Stimulated activated naive CD8-positive, alpha-beta T cell treated with anti-CD3 and anti-CD28 coated beads, Interleukin-15, Interleukin-2, amounts not matched to agents 100 ng/mL and 50 ng/mL, for 24 hours (primary cell): ENCODE results near the gene TCF12.

Experiments used
- H3K27ac Mint-ChIP-seq: one replicate; pipeline ENCODE4 v1.8.0; 2021; ENCODE audit warnings: mild to moderate bottlenecking, mixed read lengths
- H3K27me3 Mint-ChIP-seq: one replicate; pipeline ENCODE4 v1.8.0; 2021; ENCODE audit warnings: mixed read lengths
- H3K36me3 Mint-ChIP-seq: one replicate; pipeline ENCODE4 v1.8.0; 2021; ENCODE audit warnings: low read depth, mixed read lengths
- H3K4me1 Mint-ChIP-seq: one replicate; pipeline ENCODE4 v1.8.0; 2021; ENCODE audit warnings: low read depth, mixed read lengths
- H3K4me3 Mint-ChIP-seq: one replicate; pipeline ENCODE4 v1.8.0; 2021; ENCODE audit warnings: mild to moderate bottlenecking, mixed read lengths
- H3K9me3 Mint-ChIP-seq: one replicate; pipeline ENCODE4 v1.8.0; 2021; ENCODE audit warnings: mixed read lengths

TCF12 gene

GRCh38 chr15:56918046-56918938, at the start of gene TCF12:
Gene TCF12 (plus strand): TSS chr15:56918644. CDS start chr15:56919914, 1,270 bp downstream.
- no peaks in the 10 kb centered on the region for H3K9me3 Mint-ChIP-seq
- no peaks in the 10 kb centered on the region for H3K27me3 Mint-ChIP-seq
- H3K4me3 Mint-ChIP-seq: peak within 1 kb of the TSS; percentile 96
- H3K36me3 Mint-ChIP-seq: peaks cover 27% of the 10 kb centered on the region
- H3K27ac Mint-ChIP-seq: peak within 1 kb of the TSS; percentile 81
- peaks cover 48% of the 10 kb centered on the region for H3K4me1 Mint-ChIP-seq

GRCh38 chr15:56869573-56869972, 48.9 kb upstream of the TCF12 start:
- Mint-ChIP-seq H3K27me3 (no peaks in the 10 kb centered on the region), H3K9me3 (no peaks in the 10 kb centered on the region), H3K27ac (no peak overlapping the region), H3K4me3 (no peak overlapping the region), H3K4me1 (no peaks in the 10 kb centered on the region), H3K36me3 (no peaks in the 10 kb centered on the region)

GRCh38 chr15:56871185-56871584, 47.3 kb upstream of the TCF12 start:
- Mint-ChIP-seq H3K4me1 (no peaks in the 10 kb centered on the region), H3K27me3 (no peaks in the 10 kb centered on the region), H3K36me3 (no peaks in the 10 kb centered on the region), H3K27ac (no peak overlapping the region), H3K9me3 (no peaks in the 10 kb centered on the region), H3K4me3 (no peak overlapping the region)

- Mint-ChIP-seq H3K27ac (no peak overlapping the region), H3K36me3 (no peaks in the 10 kb centered on the region), H3K4me3 (no peak overlapping the region), H3K27me3 (no peaks in the 10 kb centered on the region), H3K9me3 (no peaks in the 10 kb centered on the region), H3K4me1 (no peaks in the 10 kb centered on the region)
Observed at GRCh38 chr15:56871867-56872266, 46.6 kb upstream of the TCF12 start.

GRCh38 chr15:56877255-56877970, 41.0 kb upstream of the TCF12 start:
- H3K27me3 Mint-ChIP-seq: no peaks in the 10 kb centered on the region
- H3K4me3 Mint-ChIP-seq: no peak overlapping the region
- H3K4me1 Mint-ChIP-seq: no peaks in the 10 kb centered on the region
- H3K36me3 Mint-ChIP-seq: no peaks in the 10 kb centered on the region
- H3K9me3 Mint-ChIP-seq: no peaks in the 10 kb centered on the region
- no peak overlapping the region for H3K27ac Mint-ChIP-seq

- no peak overlapping the region for H3K4me3 Mint-ChIP-seq
- no peak overlapping the region for H3K27ac Mint-ChIP-seq
- no peaks in the 10 kb centered on the region for H3K36me3 Mint-ChIP-seq
- H3K4me1 Mint-ChIP-seq: no peaks in the 10 kb centered on the region
- no peaks in the 10 kb centered on the region for H3K9me3 Mint-ChIP-seq
- H3K27me3 Mint-ChIP-seq: no peaks in the 10 kb centered on the region
Observed at GRCh38 chr15:56879502-56879901, 38.9 kb upstream of the TCF12 start.

- H3K4me1 Mint-ChIP-seq: peaks cover 17% of the 10 kb centered on the region
- no peak overlapping the region for H3K27ac Mint-ChIP-seq
- H3K4me3 Mint-ChIP-seq: no peak overlapping the region
- H3K36me3 Mint-ChIP-seq: no peaks in the 10 kb centered on the region
- H3K27me3 Mint-ChIP-seq: no peaks in the 10 kb centered on the region
- H3K9me3 Mint-ChIP-seq: no peaks in the 10 kb centered on the region
Observed at GRCh38 chr15:56883088-56883487, 35.4 kb upstream of the TCF12 start.

- H3K27me3 Mint-ChIP-seq: no peaks in the 10 kb centered on the region
- H3K4me3 Mint-ChIP-seq: peak overlapping the region; percentile 81
- no peaks in the 10 kb centered on the region for H3K36me3 Mint-ChIP-seq
- H3K9me3 Mint-ChIP-seq: no peaks in the 10 kb centered on the region
- H3K27ac Mint-ChIP-seq: peak overlapping the region; percentile 88
- H3K4me1 Mint-ChIP-seq: peaks cover 26% of the 10 kb centered on the region
Observed at GRCh38 chr15:56886363-56886931, 32.0 kb upstream of the TCF12 start.

GRCh38 chr15:56886932-56887781, 31.3 kb upstream of the TCF12 start:
- H3K36me3 Mint-ChIP-seq: no peaks in the 10 kb centered on the region
- H3K4me1 Mint-ChIP-seq: peaks cover 26% of the 10 kb centered on the region
- peak overlapping the region; percentile 88 for H3K27ac Mint-ChIP-seq
- H3K9me3 Mint-ChIP-seq: no peaks in the 10 kb centered on the region
- peak overlapping the region; percentile 81 for H3K4me3 Mint-ChIP-seq
- no peaks in the 10 kb centered on the region for H3K27me3 Mint-ChIP-seq

- H3K9me3 Mint-ChIP-seq: no peaks in the 10 kb centered on the region
- H3K27me3 Mint-ChIP-seq: no peaks in the 10 kb centered on the region
- peaks cover 26% of the 10 kb centered on the region for H3K4me1 Mint-ChIP-seq
- peak overlapping the region; percentile 85 for H3K27ac Mint-ChIP-seq
- no peaks in the 10 kb centered on the region for H3K36me3 Mint-ChIP-seq
- H3K4me3 Mint-ChIP-seq: peak overlapping the region; percentile 81
Observed at GRCh38 chr15:56887782-56888438, 30.5 kb upstream of the TCF12 start.

- no peaks in the 10 kb centered on the region for H3K9me3 Mint-ChIP-seq
- H3K4me1 Mint-ChIP-seq: peaks cover 26% of the 10 kb centered on the region
- no peak overlapping the region for H3K4me3 Mint-ChIP-seq
- H3K27ac Mint-ChIP-seq: no peak overlapping the region
- H3K36me3 Mint-ChIP-seq: no peaks in the 10 kb centered on the region
- H3K27me3 Mint-ChIP-seq: no peaks in the 10 kb centered on the region
Observed at GRCh38 chr15:56890038-56890437, 28.4 kb upstream of the TCF12 start.

- Mint-ChIP-seq H3K36me3 (peaks cover under 1% of the 10 kb centered on the region), H3K4me3 (no peak overlapping the region), H3K4me1 (peaks cover 18% of the 10 kb centered on the region), H3K27me3 (no peaks in the 10 kb centered on the region), H3K9me3 (peaks cover under 1% of the 10 kb centered on the region), H3K27ac (no peak overlapping the region)
Observed at GRCh38 chr15:56891852-56892440, 26.5 kb upstream of the TCF12 start.

GRCh38 chr15:56892659-56893363, 25.6 kb upstream of the TCF12 start:
- Mint-ChIP-seq H3K27ac (no peak overlapping the region), H3K4me3 (no peak overlapping the region), H3K27me3 (no peaks in the 10 kb centered on the region), H3K4me1 (peaks cover 12% of the 10 kb centered on the region), H3K36me3 (peaks cover 4% of the 10 kb centered on the region), H3K9me3 (peaks cover 4% of the 10 kb centered on the region)
